Left renal cortex interstitium (tissue), 4 donors: Measurements from ENCODE around the gene TWSG1. TPM values are rescaled to one million over a fixed set of nuclear protein-coding genes. Genes with fewer than 3 reads are reported as not detected.
"Not testable (repeated sequence)": the region's sequence is repeated elsewhere in the genome, so short reads cannot be mapped to it uniquely, and the experiment has no call there.

ENCODE experiments used
- DNase-seq, 4 donors: peaks; one replicate each; pipeline ENCODE4 v3.0.0-alpha.2; 2013; ENCODE audit warnings: low read depth in 4 of 4, low spot score in 2 of 4, missing footprints in 1 of 4
- polyA plus RNA-seq, 4 donors: library from polyadenylated mRNA; unstranded; fragments of 120-200 nt; gene quantifications; one replicate each; pipeline ENCODE4 v1.2.1, GENCODE V29; 2013; ENCODE audit not compliant: insufficient read length in 4 of 4

TWSG1 gene
- polyA plus RNA-seq, 4 donors = 75.0 to 108 (median 96.6) TPM

- peak in 2 of 4 donors; percentile 5 to 27 for DNase-seq
Observed at GRCh38 chr18:9380621-9381395, 46.2 kb downstream of the TWSG1 start.

DNA sequence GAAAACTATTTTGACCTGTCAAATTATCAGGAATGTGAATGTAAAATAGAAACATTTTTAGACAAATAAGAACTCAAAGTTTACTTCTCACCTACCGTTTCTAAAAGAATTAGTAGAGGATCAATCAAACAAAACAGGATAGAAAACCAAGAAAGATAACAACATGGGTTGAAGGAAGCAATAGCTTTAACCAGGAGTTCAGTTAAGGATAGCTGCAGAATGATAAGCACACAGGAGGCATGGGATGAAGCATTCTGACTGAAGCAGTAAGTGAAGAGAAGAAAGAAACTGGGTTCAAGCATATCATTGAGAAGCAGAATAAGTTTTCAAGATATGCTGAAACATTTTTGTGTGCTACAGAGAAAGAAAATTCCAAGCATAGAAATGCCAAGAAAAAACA lies 52.3 kb downstream of the TWSG1 start:
- no peak for DNase-seq

- DNase-seq = no peak
Observed at GRCh38 chr18:9387891-9388290, 53.3 kb downstream of the TWSG1 start.

- no peak for DNase-seq
Observed at GRCh38 chr18:9389706-9390105, 55.1 kb downstream of the TWSG1 start.

DNA sequence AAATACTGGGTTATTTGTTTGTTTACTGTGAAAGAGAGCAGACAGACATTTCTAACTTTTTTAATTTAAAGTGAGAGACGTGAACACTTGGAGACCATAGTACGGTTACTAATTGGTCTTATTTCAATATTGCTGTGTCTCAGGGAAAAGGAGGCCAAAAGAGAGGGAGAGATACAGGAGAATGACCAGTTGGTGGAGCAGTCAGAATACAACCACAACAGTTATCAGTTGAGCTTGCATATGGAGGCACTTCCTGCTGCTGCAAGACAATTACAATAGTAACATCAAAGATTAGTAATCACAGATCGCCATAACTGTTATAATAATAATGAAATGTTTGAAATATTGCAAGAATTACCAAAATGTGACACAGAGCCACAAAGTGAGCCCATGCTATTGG lies 58.2 kb downstream of the TWSG1 start:
- DNase-seq = no peak

GRCh38 chr18:9394046-9394445 lies 59.5 kb downstream of the TWSG1 start:
- DNase-seq = no peak

- DNase-seq = no peak
Observed at GRCh38 chr18:9400197-9400596, 65.6 kb downstream of the TWSG1 start.

- DNase-seq = no peak
Observed at GRCh38 chr18:9401176-9401575, 66.6 kb downstream of the TWSG1 start.

DNA sequence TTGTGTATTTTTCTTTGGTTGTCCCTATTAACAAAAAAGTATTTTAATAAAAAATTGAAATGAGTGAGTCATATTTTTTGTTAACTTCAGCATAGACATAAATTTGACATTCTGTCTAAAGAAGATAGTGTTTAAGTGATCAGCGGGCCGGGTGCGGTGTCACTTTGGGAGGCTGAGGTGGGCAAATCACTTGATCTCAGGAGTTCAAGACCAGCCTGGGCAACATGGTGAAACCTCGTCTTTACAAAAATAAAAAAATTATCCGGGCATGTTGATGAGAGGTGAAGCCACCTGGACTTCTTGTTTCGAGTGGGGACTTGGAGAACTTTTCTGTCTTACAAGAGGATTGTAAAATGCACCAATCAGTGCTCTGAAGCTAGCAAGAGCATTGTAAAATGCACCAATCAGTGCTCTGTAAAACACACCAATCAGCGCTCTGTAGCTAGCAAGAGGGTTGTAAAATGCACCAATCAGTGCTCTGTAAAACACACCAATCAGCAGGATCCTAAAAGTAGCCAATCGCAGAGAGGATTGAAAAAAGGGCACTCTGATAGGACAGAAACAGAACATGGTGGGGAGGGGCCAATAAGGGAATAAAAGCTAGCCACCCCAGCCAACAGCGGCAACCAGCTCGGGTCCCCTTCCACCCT lies 67.9 kb downstream of the TWSG1 start:
- DNase-seq = not testable (repeated sequence)

- DNase-seq = no peak
Observed at GRCh38 chr18:9403795-9404564, 69.4 kb downstream of the TWSG1 start.

DNA sequence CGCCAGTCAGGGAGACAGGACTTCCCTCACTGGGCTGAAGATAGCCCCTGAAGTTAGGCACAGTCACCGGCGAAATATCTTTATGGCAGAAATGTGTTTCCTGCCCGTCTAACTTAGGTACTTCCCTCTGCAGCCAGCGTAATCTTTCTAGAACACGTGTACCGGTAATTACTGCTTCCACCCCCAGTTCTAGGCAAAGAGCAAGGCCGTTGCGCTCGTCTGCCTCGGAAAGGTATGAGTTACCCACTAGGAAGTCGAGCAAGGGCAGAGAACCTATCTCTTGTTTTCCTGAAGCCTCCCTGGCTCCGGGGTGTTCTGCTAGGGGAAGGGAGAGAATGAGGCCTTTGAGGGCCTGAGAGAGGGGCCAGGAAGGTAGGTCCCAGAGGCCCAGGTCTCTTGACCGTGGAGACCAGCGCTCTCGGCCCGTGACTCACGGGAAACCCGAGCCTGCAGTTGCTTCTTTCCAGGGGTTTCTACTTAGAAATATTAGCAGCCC lies 70.0 kb downstream of the TWSG1 start:
- no peak for DNase-seq

GRCh38 chr18:9405130-9405529 lies 70.6 kb downstream of the TWSG1 start:
- DNase-seq = no peak

DNA sequence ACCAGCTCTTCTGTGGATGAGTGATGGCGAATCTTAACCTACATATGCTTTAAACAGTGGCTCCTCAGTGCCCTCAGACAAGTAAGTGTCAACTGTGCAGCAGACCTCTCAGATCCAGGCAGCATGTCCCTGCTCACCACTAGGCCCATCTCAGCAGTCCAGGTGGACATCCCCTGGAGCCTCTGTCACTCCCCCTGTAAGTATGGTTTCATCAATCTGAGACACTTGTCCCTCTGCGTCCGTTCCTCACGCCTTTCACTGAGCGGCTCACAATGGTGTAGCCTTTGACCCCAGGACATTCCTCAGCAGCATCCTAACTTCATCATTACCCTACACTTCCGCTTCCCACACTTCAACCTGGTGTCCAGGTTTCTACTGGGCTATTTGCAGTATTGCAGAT lies 71.4 kb downstream of the TWSG1 start:
- DNase-seq = no peak

- DNase-seq = no peak
Observed at GRCh38 chr18:9410515-9410914, 75.9 kb downstream of the TWSG1 start.

DNA sequence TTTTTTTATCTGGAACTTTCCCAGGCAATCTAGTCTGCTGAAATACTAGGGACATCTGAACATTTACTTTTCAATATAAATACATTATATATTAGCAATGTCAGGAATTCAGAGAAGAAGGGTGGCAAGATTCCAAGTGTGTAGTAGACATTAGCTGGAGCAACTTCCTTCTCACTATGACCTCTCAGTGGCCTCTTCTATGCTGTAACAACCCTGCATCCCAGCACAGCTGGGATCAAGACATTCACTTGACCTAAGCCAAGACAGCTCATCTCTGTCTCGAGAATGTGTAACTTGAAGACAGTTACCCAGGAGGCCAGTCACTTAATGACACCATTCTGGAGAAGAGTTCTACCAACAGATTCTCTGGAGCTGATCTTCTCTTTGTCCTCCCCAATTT lies 79.0 kb downstream of the TWSG1 start:
- no peak for DNase-seq

DNA sequence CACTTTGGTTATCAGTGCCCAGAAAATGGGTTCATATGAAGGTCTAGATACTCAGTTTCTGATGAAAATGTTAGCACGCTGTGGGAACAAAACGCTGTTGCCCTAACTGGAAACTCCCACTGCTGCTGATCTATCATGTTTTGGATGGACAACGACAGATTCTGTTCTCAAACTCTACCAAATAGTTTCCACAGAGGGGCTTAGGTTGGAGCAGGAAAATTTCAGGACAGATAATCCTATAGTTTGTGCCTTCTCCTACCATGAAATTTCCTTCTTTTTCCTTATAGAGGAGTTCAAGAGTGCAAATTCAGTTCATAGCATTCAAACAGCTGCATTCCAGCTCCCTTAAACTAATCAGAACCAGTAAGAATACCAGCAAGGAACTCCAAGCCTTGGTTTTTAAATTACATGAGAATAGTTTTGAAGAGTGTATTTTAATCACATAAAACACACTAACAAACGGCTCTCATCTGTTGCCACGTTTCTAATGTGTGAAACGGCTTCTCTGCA lies 82.0 kb downstream of the TWSG1 start:
- DNase-seq = no peak

GRCh38 chr18:9417073-9417851 lies 82.7 kb downstream of the TWSG1 start:
- DNase-seq = no peak

- no peak for DNase-seq
Observed at GRCh38 chr18:9418047-9418690, 83.6 kb downstream of the TWSG1 start.

DNA sequence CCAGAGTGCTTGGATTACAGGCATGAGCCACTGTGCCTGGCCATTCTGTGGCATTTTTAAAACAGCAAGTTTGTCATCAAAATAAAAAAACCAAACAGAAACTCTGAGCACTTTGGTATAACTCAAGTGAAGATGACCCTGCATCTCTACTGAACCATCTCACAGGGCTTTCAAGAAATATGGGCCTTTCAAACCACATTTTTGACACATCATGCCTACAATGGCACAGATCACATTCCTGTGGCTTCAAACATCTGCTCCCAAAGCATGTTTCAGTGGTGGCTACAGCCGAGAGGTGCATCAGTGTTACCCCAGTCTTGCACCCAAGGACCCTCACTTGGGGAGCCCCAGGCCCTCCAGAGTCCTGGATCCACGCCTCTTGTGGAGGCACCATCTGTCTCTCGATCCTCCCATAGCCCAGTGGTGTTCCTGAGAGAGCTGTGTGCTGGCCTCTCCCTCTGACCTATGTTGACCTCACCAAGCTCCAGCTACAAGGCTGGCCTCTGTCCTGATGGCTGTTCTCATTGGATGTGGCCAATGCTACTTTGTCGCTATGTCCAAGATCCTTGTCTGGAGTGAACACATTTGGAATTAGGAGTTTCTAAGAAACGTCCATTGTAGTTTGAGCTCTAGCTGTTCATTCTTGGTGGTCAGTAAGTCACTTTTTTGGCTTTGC lies 85.5 kb downstream of the TWSG1 start:
- DNase-seq = no peak
